Measurements from ENCODE around the gene CYRIA.

GRCh38 chr2:16675781-16676180 lies 10.1 kb upstream of the CYRIA start:
- no peak for TF ChIP-seq CTCF (IDR thresholded peaks at IDR 0.05)
- no peak for TF ChIP-seq POLR2AphosphoS5 (IDR thresholded peaks at IDR 0.05)

Measured in stomach (tissue), 4 donors.